ENCODE results near the gene FBXL16. TPM values are rescaled to one million over a fixed set of nuclear protein-coding genes. Genes with fewer than 3 reads are reported as not detected.

Gene FBXL16
- total RNA-seq, 1 donor from 2014 or later, result 0.13 TPM

- H3K79me2 ChIP-seq (ENCODE audit: low read depth), result no peaks in the 10 kb centered on the region
- peaks cover 3% of the 10 kb centered on the region for H3F3A ChIP-seq (ENCODE audit: low read depth)
- peaks cover 3% of the 10 kb centered on the region for H3K4me1 ChIP-seq
- H3K27ac ChIP-seq, result no peak overlapping the region
- H3K27me3 Mint-ChIP-seq (ENCODE audit: insufficient read depth, low read depth), result peaks cover 2% of the 10 kb centered on the region
- no peaks in the 10 kb centered on the region for H3K9me3 Mint-ChIP-seq
- no peak overlapping the region for H3K4me3 ChIP-seq
- peaks cover 5% of the 10 kb centered on the region for H4K20me1 ChIP-seq (ENCODE audit: low read depth)
- peaks cover 2% of the 10 kb centered on the region for H3K36me3 Mint-ChIP-seq
- H3K27ac Mint-ChIP-seq, result no peak overlapping the region
- H3K27me3 ChIP-seq, result no peaks in the 10 kb centered on the region
- H2AFZ ChIP-seq (replicated peaks), result no peak overlapping the region
- H3K36me3 ChIP-seq, result no peaks in the 10 kb centered on the region
- H3K4me1 Mint-ChIP-seq, result peaks cover 4% of the 10 kb centered on the region
- DNase-seq (ENCODE audit: low spot score), result no peak
- H3K9me3 ChIP-seq (ENCODE audit: low read depth), result no peaks in the 10 kb centered on the region
- no peak overlapping the region for H3K9ac ChIP-seq
- no peak overlapping the region for H3K4me2 ChIP-seq
- no peak for TF ChIP-seq EZH2 (IDR thresholded peaks at IDR 0.05)
- no peak for TF ChIP-seq CTCF (IDR thresholded peaks at IDR 0.05)
- TF ChIP-seq EZH2phosphoT487 (IDR thresholded peaks at IDR 0.05), result no peak
- H3K4me3 Mint-ChIP-seq, result no peak overlapping the region
Observed at GRCh38 chr16:659618-660017, 46.0 kb downstream of the FBXL16 start.

DNA sequence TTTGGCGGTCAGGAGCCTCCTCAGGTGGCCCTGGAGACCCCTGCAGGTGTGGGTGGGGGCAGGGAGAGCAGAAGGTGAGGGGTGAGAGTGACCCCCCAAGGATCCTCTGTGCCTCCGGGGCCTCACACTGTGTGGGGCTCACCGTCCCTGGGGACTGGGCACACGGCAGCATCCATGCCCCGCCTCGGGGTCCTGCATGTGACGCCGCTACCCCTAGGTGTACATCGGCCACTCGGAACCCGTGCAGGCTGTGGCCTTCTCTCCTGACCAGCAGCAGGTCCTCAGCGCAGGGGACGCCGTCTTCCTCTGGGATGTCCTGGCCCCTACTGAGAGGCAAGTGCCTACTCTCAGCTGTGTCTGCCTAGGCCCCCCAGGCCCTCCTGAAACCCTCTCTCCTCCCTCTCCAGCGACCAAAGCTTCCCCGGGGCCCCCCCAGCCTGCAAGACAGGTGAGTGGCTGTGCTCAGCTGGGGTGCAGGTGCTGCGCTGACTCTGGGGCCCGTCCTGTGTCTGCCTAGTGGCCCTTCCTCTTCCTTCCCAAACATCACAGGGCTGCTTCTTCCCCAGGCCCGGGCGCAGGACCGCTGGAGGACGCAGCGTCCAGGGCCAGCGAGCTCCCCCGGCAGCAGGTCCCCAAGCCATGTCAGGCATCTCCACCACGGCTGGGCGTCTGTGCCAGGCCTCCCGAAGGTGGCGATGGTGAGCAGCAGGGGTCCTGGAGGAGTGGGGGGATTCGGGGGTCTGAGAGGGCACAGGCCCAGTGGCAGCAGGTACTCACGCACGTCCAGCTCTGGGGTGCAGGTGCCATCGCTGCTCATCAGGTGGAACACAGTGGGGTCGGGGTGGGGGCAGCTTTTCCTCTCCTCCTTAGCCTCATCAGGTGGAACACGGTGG, 46.7 kb downstream of the FBXL16 start:
- no peak for DNase-seq (ENCODE audit: low spot score)
- Histone ChIP-seq H2AFZ (replicated peaks) (no peak overlapping the region), H3K79me2 (ENCODE audit: low read depth) (no peaks in the 10 kb centered on the region), H3F3A (ENCODE audit: low read depth) (peaks cover 3% of the 10 kb centered on the region), H3K4me3 (no peak overlapping the region), H4K20me1 (ENCODE audit: low read depth) (peaks cover 5% of the 10 kb centered on the region), H3K4me2 (no peak overlapping the region), H3K36me3 (no peaks in the 10 kb centered on the region), H3K27me3 (no peaks in the 10 kb centered on the region), H3K9me3 (ENCODE audit: low read depth) (no peaks in the 10 kb centered on the region), H3K4me1 (peaks cover 3% of the 10 kb centered on the region), H3K27ac (no peak overlapping the region), H3K9ac (no peak overlapping the region)
- Mint-ChIP-seq H3K4me1 (peaks cover 4% of the 10 kb centered on the region), H3K27me3 (ENCODE audit: insufficient read depth, low read depth) (peaks cover 2% of the 10 kb centered on the region), H3K9me3 (no peaks in the 10 kb centered on the region), H3K27ac (no peak overlapping the region), H3K36me3 (peaks cover 2% of the 10 kb centered on the region), H3K4me3 (no peak overlapping the region)
- TF ChIP-seq EZH2 (IDR thresholded peaks at IDR 0.05) (no peak), EZH2phosphoT487 (IDR thresholded peaks at IDR 0.05) (no peak), CTCF (IDR thresholded peaks at IDR 0.05) (no peak)

DNA sequence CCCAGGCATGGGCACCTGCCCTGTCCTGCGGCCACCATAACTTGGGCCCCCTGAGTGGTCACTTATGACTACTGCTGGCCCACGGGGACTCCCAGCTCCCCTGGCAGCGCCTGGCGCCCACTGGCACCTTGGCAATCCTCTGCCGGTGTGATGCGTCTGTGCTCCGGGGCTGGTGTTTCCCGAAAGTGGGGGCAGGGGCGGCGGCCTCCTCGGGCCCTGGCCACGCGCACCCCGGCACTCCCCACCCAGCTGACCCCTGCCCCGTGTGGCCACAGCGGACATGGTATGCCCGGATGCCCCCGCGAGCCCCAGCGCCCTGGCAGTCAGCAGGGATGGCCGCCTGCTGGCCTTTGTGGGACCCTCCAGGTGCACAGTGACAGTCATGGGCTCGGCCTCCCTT, 48.1 kb downstream of the FBXL16 start:
- H3K9me3 Mint-ChIP-seq, result no peaks in the 10 kb centered on the region
- H3K4me3 Mint-ChIP-seq, result no peak overlapping the region
- no peak overlapping the region for H3K4me3 ChIP-seq
- peaks cover under 1% of the 10 kb centered on the region for H3K36me3 Mint-ChIP-seq
- H3K4me1 ChIP-seq, result peaks cover 3% of the 10 kb centered on the region
- no peaks in the 10 kb centered on the region for H3K36me3 ChIP-seq
- H3F3A ChIP-seq (ENCODE audit: low read depth), result peaks cover 3% of the 10 kb centered on the region
- H3K79me2 ChIP-seq (ENCODE audit: low read depth), result no peaks in the 10 kb centered on the region
- no peak overlapping the region for H3K9ac ChIP-seq
- no peak overlapping the region for H3K27ac Mint-ChIP-seq
- no peaks in the 10 kb centered on the region for H3K27me3 ChIP-seq
- H4K20me1 ChIP-seq (ENCODE audit: low read depth), result peaks cover 5% of the 10 kb centered on the region
- H3K27ac ChIP-seq, result no peak overlapping the region
- peaks cover 4% of the 10 kb centered on the region for H3K4me1 Mint-ChIP-seq
- no peak for DNase-seq (ENCODE audit: low spot score)
- no peak overlapping the region for H2AFZ ChIP-seq (replicated peaks)
- H3K9me3 ChIP-seq (ENCODE audit: low read depth), result no peaks in the 10 kb centered on the region
- TF ChIP-seq EZH2 (IDR thresholded peaks at IDR 0.05) (no peak), EZH2phosphoT487 (IDR thresholded peaks at IDR 0.05) (no peak), CTCF (IDR thresholded peaks at IDR 0.05) (no peak)
- no peaks in the 10 kb centered on the region for H3K27me3 Mint-ChIP-seq (ENCODE audit: insufficient read depth, low read depth)
- H3K4me2 ChIP-seq, result no peak overlapping the region
